ENCODE data around the gene U2SURP. TPM values are rescaled to one million over a fixed set of nuclear protein-coding genes. Genes with fewer than 3 reads are reported as not detected.
A peak's percentile ranks its signal among the peaks of the same experiment; 100 is the strongest.
"Not testable (repeated sequence)": the region's sequence is repeated elsewhere in the genome, so short reads cannot be mapped to it uniquely, and the experiment has no call there.

U2SURP gene
- total RNA-seq, 4 donors from 2014 or later, result 67.4 to 138 (median 78.8) TPM

DNA sequence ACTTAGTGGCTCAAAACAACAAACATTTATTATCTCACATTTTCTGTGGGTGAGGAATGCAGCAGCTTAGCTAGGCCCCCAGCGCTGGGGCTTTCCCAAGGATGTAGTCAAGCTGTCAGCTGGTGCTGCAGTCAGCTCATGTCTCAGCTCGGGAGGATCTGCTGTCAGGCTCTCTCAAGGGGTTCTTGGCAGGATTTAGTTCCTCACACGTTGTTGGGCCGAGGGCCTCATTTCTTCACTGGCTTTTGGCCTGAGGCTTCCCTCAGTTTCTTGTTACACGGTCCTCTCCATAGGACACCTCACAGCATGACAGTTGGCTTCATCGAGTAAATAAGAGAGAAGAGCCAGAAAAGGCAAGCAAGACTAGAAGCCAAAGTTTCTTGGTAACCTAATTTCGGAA is 13.7 kb upstream of the U2SURP start:
- TF ChIP-seq, protein P1, sequence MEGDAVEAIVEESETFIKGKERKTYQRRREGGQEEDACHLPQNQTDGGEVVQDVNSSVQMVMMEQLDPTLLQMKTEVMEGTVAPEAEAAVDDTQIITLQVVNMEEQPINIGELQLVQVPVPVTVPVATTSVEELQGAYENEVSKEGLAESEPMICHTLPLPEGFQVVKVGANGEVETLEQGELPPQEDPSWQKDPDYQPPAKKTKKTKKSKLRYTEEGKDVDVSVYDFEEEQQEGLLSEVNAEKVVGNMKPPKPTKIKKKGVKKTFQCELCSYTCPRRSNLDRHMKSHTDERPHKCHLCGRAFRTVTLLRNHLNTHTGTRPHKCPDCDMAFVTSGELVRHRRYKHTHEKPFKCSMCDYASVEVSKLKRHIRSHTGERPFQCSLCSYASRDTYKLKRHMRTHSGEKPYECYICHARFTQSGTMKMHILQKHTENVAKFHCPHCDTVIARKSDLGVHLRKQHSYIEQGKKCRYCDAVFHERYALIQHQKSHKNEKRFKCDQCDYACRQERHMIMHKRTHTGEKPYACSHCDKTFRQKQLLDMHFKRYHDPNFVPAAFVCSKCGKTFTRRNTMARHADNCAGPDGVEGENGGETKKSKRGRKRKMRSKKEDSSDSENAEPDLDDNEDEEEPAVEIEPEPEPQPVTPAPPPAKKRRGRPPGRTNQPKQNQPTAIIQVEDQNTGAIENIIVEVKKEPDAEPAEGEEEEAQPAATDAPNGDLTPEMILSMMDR (IDR thresholded peaks at IDR 0.05), result no peak
- no peak for TF ChIP-seq POLR2A (IDR thresholded peaks at IDR 0.05)
- Histone ChIP-seq H3K27ac (no peak overlapping the region), H3K4me1 (no peaks in the 10 kb centered on the region), H3K36me3 (no peaks in the 10 kb centered on the region), H3K9me3 (no peaks in the 10 kb centered on the region), H3K27me3 (no peaks in the 10 kb centered on the region), H3K4me3 (no peak overlapping the region)
- no peak for DNase-seq

DNA sequence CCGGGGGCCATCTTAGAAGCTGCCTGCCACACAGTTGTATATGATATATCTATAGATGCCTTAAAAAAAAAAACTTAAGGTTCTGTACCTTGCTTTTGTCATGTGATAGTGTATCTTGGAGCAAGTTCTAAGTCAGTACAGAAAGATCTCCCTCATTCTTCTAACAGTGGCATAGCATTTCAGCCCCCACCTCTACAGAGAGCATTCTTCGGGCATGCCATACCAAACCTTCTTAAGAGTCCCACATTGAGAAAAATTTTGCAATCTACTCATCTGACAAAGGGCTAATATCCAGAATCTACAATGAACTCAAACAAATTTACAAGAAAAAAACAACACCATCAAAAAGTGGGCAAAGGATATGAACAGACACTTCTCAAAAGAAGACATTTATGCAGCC is 13.1 kb upstream of the U2SURP start:
- not testable (repeated sequence) for H3K4me1 ChIP-seq, H3K27me3 ChIP-seq, DNase-seq, H3K27ac ChIP-seq, H3K36me3 ChIP-seq, H3K9me3 ChIP-seq, H3K4me3 ChIP-seq

DNA sequence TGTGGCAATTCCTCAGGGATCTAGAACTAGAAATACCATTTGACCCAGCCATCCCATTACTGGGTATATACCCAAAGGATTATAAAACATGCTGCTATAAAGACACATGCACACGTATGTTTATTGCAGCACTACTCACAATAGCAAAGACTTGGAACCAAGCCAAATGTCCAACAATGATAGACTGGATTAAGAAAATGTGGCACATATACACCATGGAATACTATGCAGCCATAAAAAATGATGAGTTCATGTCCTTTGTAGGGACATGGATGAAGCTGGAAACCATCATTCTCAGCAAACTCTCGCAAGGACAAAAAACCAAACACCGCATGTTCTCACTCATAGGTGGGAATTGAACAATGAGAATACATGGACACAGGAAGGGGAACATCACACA is 12.5 kb upstream of the U2SURP start:
- not testable (repeated sequence) for H3K4me3 ChIP-seq, H3K36me3 ChIP-seq, H3K27ac ChIP-seq, H3K27me3 ChIP-seq, H3K4me1 ChIP-seq, H3K9me3 ChIP-seq, DNase-seq

DNA sequence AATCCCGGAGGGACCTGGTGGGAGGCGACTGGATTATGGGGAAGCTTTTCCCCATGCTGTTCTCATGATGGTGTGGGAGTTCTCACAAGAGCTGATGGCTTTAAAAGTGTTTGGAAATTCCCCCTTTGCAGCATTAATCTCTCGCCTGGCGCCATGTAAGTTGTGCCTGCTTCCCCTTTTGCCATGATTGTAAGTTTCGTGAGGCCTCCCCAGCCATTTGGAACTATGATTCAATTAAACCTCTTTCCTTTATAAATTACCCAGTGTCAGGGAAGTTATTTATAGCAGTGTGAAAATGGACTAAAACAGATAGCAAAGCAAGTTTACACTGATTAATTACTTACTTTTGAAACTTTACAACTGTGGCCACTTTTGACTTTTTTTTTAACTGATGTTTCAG is 10.6 kb upstream of the U2SURP start:
- no peak overlapping the region for H3K4me3 ChIP-seq
- H3K36me3 ChIP-seq, result no peaks in the 10 kb centered on the region
- no peak for DNase-seq
- no peaks in the 10 kb centered on the region for H3K4me1 ChIP-seq
- no peaks in the 10 kb centered on the region for H3K9me3 ChIP-seq
- no peak overlapping the region for H3K27ac ChIP-seq
- no peaks in the 10 kb centered on the region for H3K27me3 ChIP-seq
- TF ChIP-seq POLR2A (IDR thresholded peaks at IDR 0.05), result no peak

DNA sequence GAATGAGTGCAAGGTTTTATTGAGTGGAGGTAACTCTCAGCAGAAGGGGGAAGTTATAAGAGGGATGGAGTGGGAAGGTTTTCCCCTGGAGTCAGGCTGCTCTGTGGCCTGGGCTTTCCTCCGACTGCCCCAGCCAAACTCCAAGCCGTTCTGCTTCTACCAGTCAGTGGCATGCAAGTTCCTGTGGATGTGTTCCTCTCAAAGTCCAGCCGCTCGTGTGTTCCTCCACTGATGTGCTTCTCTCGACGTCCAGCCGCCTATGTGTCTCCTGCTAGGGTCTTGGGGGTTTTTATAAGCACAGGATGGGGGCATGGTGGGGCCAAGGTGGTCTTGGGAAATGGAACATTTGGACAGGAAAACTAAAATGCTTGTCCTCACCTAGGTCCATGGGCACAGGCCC is 9.0 kb upstream of the U2SURP start:
- no peaks in the 10 kb centered on the region for H3K9me3 ChIP-seq
- DNase-seq, result no peak

DNA sequence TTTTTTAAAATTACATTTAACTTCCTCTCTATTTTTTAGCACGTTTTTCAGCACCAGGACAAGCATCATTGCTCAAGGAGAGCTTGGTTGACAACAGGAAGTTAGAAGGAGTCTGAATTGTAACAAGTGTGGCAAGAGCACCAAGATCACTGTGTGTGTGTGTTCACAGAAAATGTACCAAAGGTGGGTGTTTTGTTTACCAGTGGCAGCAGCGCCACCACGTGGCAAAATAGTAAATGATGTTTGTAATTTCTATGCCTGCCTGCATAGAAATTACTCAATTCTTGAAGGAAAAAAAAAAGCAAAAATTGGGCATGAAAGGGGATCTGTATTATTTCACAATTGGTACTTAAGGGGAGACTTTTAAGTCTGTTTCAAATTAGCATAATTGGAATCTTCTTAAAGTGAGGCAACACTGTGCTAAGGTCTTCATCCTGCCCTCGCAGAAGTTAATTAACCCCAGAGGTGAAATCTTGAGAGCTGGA is 7.4 kb upstream of the U2SURP start:
- Histone ChIP-seq H3K4me3 (no peak overlapping the region), H3K9me3 (no peaks in the 10 kb centered on the region), H3K27me3 (no peaks in the 10 kb centered on the region), H3K27ac (no peak overlapping the region), H3K36me3 (no peaks in the 10 kb centered on the region), H3K4me1 (no peaks in the 10 kb centered on the region)
- TF ChIP-seq, protein P1 (IDR thresholded peaks at IDR 0.05), result peak; percentile 42 to 68 (median 62)
- TF ChIP-seq POLR2A (IDR thresholded peaks at IDR 0.05), result no peak
- peak in 2 of 3 donors; percentile 67 to 82 for DNase-seq

More for the DNA sequence above, 9.0 kb upstream of the U2SURP start:
- Histone ChIP-seq H3K4me3 (no peak overlapping the region), H3K36me3 (no peaks in the 10 kb centered on the region), H3K27ac (no peak overlapping the region), H3K27me3 (no peaks in the 10 kb centered on the region), H3K4me1 (no peaks in the 10 kb centered on the region)
- TF ChIP-seq, protein P1 (IDR thresholded peaks at IDR 0.05), result no peak
- no peak for TF ChIP-seq POLR2A (IDR thresholded peaks at IDR 0.05)

DNA sequence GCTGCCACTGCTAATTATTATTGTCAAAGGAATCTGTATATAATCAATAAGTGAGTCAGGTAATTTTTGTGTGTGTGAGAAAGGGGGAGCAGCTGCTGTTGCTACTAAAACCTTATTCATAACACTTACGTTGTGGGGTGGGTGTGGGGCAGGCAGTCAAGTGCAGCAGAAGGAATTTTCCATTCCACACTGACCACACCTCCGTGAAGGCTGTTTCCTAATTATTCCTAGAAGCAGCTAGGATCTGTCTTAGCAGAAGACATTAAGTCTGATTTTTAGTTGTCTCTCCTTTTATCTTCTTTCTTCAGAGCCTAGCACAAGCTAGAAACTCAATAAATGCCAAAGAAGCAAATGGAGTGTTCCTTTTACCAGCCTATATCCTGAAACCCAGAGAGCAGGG is 4.0 kb upstream of the U2SURP start:
- Histone ChIP-seq H3K9me3 (no peaks in the 10 kb centered on the region), H3K36me3 (no peaks in the 10 kb centered on the region), H3K4me1 (peaks cover 4 to 5% (median 4%) of the 10 kb centered on the region in 4 donors), H3K4me3 (no peak overlapping the region), H3K27me3 (no peaks in the 10 kb centered on the region), H3K27ac (no peak overlapping the region)
- no peak for DNase-seq
- no peak for TF ChIP-seq POLR2A (IDR thresholded peaks at IDR 0.05)
- TF ChIP-seq, protein P1 (IDR thresholded peaks at IDR 0.05), result no peak

Measured in Peyer's patch (tissue), 4 donors.